PC-3 (cell line): Measurements from ENCODE around the gene LIG1. TPM values are rescaled to one million over a fixed set of nuclear protein-coding genes. Genes with fewer than 3 reads are reported as not detected.

Source experiments
- ATAC-seq: fragments of 200-7000 bp; cut with Tn5 transposase; 2 replicates; pipeline ENCODE4 v1.9.1; 2020; ENCODE audit warnings: mild to moderate bottlenecking, moderate library complexity
- BruUV-seq: library from RNA; stranded (reverse); fragments of 400-500 nt; replicated peaks from 2 replicates; lab custom pipeline; 2021; lab: Mats Ljungman, UMichigan
- CTCF ChIA-PET: fragments of 300-600 bp; sonication (Branson Sonifier 250); formaldehyde crosslinking; loops from one replicate; lab custom pipeline; 2022; ENCODE audit warnings: antibody characterized with exemption; lab: Charles Lee
- POLR2A ChIA-PET: fragments of 300-600 bp; sonication (Branson Sonifier 250); formaldehyde crosslinking; loops from one replicate; lab custom pipeline; 2022; ENCODE audit warnings: antibody characterized with exemption; ENCODE audit not compliant: unreplicated experiment; lab: Charles Lee
- DNase-seq: peaks from one replicate; pipeline ENCODE4 v3.0.0-alpha.2; 2015
- H2AFZ ChIP-seq: fragments of 300-600 bp; sonication (generic); 2 replicates; pipeline ENCODE4 v1.6.0; 2016; ENCODE audit warnings: antibody characterized with exemption, low read length
- H3F3A ChIP-seq: fragments of 300-600 bp; sonication (generic); one replicate; pipeline ENCODE4 v1.6.0; 2017; ENCODE audit warnings: antibody characterized with exemption, low read length, control low read depth, mild to moderate bottlenecking; ENCODE audit not compliant: unreplicated experiment
- H3K27ac ChIP-seq: fragments of 300-600 bp; sonication (generic); 2 replicates; pipeline ENCODE4 v1.5.1; 2016; ENCODE audit warnings: mild to moderate bottlenecking, low read length
- H3K27me3 ChIP-seq: fragments of 300-600 bp; sonication (generic); 2 replicates; pipeline ENCODE4 v1.6.1; 2016; ENCODE audit warnings: low read length, mixed read lengths
- H3K36me3 ChIP-seq: fragments of 300-600 bp; sonication (generic); 2 replicates; pipeline ENCODE4 v1.6.1; 2016; ENCODE audit warnings: low read depth, mixed run types, low read length, mixed read lengths
- H3K4me1 ChIP-seq: fragments of 300-600 bp; sonication (generic); 2 replicates; pipeline ENCODE4 v1.5.1; 2016; ENCODE audit warnings: low read length; ENCODE audit not compliant: insufficient read depth
- H3K4me2 ChIP-seq: fragments of 300-600 bp; sonication (generic); 2 replicates; pipeline ENCODE4 v1.6.0; 2016; ENCODE audit warnings: low read length
- H3K4me3 ChIP-seq: fragments of 300-600 bp; sonication (generic); 2 replicates; pipeline ENCODE4 v1.5.1; 2016; ENCODE audit warnings: mild to moderate bottlenecking, low read length, mixed read lengths
- H3K79me2 ChIP-seq: fragments of 300-600 bp; sonication (generic); 2 replicates; pipeline ENCODE4 v1.6.1; 2017; ENCODE audit warnings: low read length, mixed read lengths
- H3K9ac ChIP-seq: fragments of 300-600 bp; sonication (generic); 2 replicates; pipeline ENCODE4 v1.6.0; 2016; ENCODE audit warnings: mild to moderate bottlenecking, low read length
- H3K9me2 ChIP-seq: fragments of 300-600 bp; sonication (generic); replicated peaks from 2 replicates; pipeline ENCODE4 v1.6.1; 2016; ENCODE audit warnings: mixed run types, low read length, mixed read lengths
- H3K9me3 ChIP-seq: fragments of 300-600 bp; sonication (generic); 2 replicates; pipeline ENCODE4 v1.6.1; 2016; ENCODE audit warnings: low read length, mixed read lengths
- H4K20me1 ChIP-seq: fragments of 300-600 bp; sonication (generic); 2 replicates; pipeline ENCODE4 v1.6.1; 2016; ENCODE audit warnings: low read length, mixed read lengths
- CTCF ChIP-seq: fragments of 300-600 bp; sonication (generic); conservative IDR thresholded peaks from 2 replicates; pipeline ENCODE4 v1.5.1; 2017; ENCODE audit warnings: antibody characterized with exemption, low read depth, mild to moderate bottlenecking, low read length
- EZH2 ChIP-seq: fragments of 300-600 bp; sonication (generic); IDR thresholded peaks from one replicate; pipeline ENCODE4 v1.6.1; 2017; ENCODE audit warnings: antibody characterized with exemption, mild to moderate bottlenecking, low read length; ENCODE audit not compliant: unreplicated experiment
- EZH2phosphoT487 ChIP-seq: fragments of 300-600 bp; sonication (generic); IDR thresholded peaks from 2 replicates; pipeline ENCODE4 v1.6.1; 2018; ENCODE audit warnings: mild to moderate bottlenecking, antibody characterized with exemption, low read length, borderline replicate concordance
- intact Hi-C: fragments of 100-400 bp; cut with micrococcal nuclease; formaldehyde crosslinking; loops from 2 replicates; pipeline ENCODE4 v1.9.0; 2023
- total RNA-seq: library from RNA; depleted of rRNA; stranded (reverse); fragments of >200 nt; gene quantifications from 2 replicates; pipeline ENCODE4 v1.2.3, GENCODE V29; 2014

The LIG1 gene
- total RNA-seq, 1 experiment from 2014 or later: 67.5 TPM

- no peaks in the 10 kb centered on the region for H3K36me3 ChIP-seq
- H3K4me3 ChIP-seq: no peak overlapping the region
- ATAC-seq (no peak), DNase-seq (no peak)
- H3K9ac ChIP-seq: no peak overlapping the region
- H3K9me2 ChIP-seq: no peaks in the 10 kb centered on the region
- peak overlapping the region; percentile 77 for H2AFZ ChIP-seq
- H3K27me3 ChIP-seq: no peaks in the 10 kb centered on the region
- peak overlapping the region; percentile 78 for H3K4me2 ChIP-seq
- H3K4me1 ChIP-seq: peaks cover 11% of the 10 kb centered on the region
- H3K27ac ChIP-seq: no peak overlapping the region
- no peaks in the 10 kb centered on the region for H4K20me1 ChIP-seq
- POLR2A ChIA-PET: interaction anchor here (0.7 kb wide), 1 partner anchor 69 kb away, joined by 3 read pairs; no protein-coding TSS in a partner anchor
- CTCF ChIA-PET: interaction anchor here (0.6 to 0.7 kb wide), 2 partner anchors 87 to 803 kb away, joined by 3 to 4 read pairs; partner anchors contain the start of gene RUVBL2
- H3K79me2 ChIP-seq: no peaks in the 10 kb centered on the region
- TF ChIP-seq EZH2phosphoT487 (no peak), EZH2 (no peak), CTCF (no peak)
- BruUV-seq: no TSS peak
- no peaks in the 10 kb centered on the region for H3K9me3 ChIP-seq
- H3F3A ChIP-seq: no peaks in the 10 kb centered on the region
- intact Hi-C loops: loop anchor here (1.0 kb wide), 1 partner anchor 69 kb away; no protein-coding TSS in a partner anchor
Measured at GRCh38 chr19:48190885-48191284, 20.7 kb upstream of the LIG1 start.

- Histone ChIP-seq H3K27me3 (no peaks in the 10 kb centered on the region), H3K9me2 (no peaks in the 10 kb centered on the region), H3K27ac (peak overlapping the region; percentile 34; the same call in 1 of the 2 replicates), H2AFZ (peak overlapping the region; percentile 77), H3K4me3 (no peak overlapping the region), H3K36me3 (no peaks in the 10 kb centered on the region), H3K4me1 (peaks cover 11% of the 10 kb centered on the region), H4K20me1 (no peaks in the 10 kb centered on the region), H3K9ac (no peak overlapping the region), H3F3A (no peaks in the 10 kb centered on the region), H3K4me2 (peak overlapping the region; percentile 78), H3K79me2 (no peaks in the 10 kb centered on the region), H3K9me3 (no peaks in the 10 kb centered on the region)
- CTCF ChIA-PET: interaction anchor here (0.6 kb wide), 3 partner anchors 13 to 323 kb away, joined by 4 to 13 read pairs (median 9); no protein-coding TSS in a partner anchor
- DNase-seq (peak; percentile 97), ATAC-seq (peak; percentile 97)
- no TSS peak for BruUV-seq
- intact Hi-C loops: loop anchor here (1.0 kb wide), 1 partner anchor 70 kb away; no protein-coding TSS in a partner anchor
- POLR2A ChIA-PET: interaction anchor here (0.6 to 0.7 kb wide), 2 partner anchors 13 to 70 kb away, joined by 3 to 4 read pairs; no protein-coding TSS in a partner anchor
- TF ChIP-seq EZH2 (no peak), CTCF (peak; percentile 62)
Measured at GRCh38 chr19:48190288-48190884, 20.2 kb upstream of the LIG1 start.

GRCh38 chr19:48186541-48186991, 16.4 kb upstream of the LIG1 start:
- Histone ChIP-seq H3K9me3 (no peaks in the 10 kb centered on the region), H2AFZ (no peak overlapping the region), H3F3A (no peaks in the 10 kb centered on the region), H3K9me2 (no peaks in the 10 kb centered on the region), H3K4me3 (no peak overlapping the region), H3K4me1 (peaks cover 11% of the 10 kb centered on the region), H3K36me3 (0 out of 2 replicates have a peak, but pooled peaks cover under 1% of the 10 kb centered on the region), H3K27me3 (no peaks in the 10 kb centered on the region), H3K9ac (no peak overlapping the region), H3K79me2 (no peaks in the 10 kb centered on the region), H4K20me1 (no peaks in the 10 kb centered on the region), H3K27ac (no peak overlapping the region), H3K4me2 (no peak overlapping the region)
- intact Hi-C loops: no loop called here
- BruUV-seq: no TSS peak
- POLR2A ChIA-PET: no interaction called here
- ATAC-seq (no peak), DNase-seq (no peak)
- CTCF ChIA-PET: no interaction called here
- no peak for TF ChIP-seq EZH2phosphoT487
- TF ChIP-seq EZH2: no peak
- TF ChIP-seq CTCF: no peak
